ENCODE data around the gene PLCB1.

- TF ChIP-seq FOS (IDR thresholded peaks at IDR 0.05; ENCODE audit: low read depth, low read length) (no peak), CTCF (conservative IDR thresholded peaks at IDR 0.05; ENCODE audit: low read depth, low read length) (no peak), CEBPB (IDR thresholded peaks at IDR 0.05; ENCODE audit: low read depth, low read length) (no peak), MXI1 (IDR thresholded peaks at IDR 0.05; ENCODE audit: borderline replicate concordance, low read depth, low read length) (no peak), USF2 (IDR thresholded peaks at IDR 0.05; ENCODE audit: low read depth, low read length) (no peak), ELK1 (IDR thresholded peaks at IDR 0.05; ENCODE audit: borderline replicate concordance, low read depth, low read length) (no peak)
Measured at GRCh38 chr20:8227293-8227692, 95.2 kb downstream of the PLCB1 start.
